HG02840 (cell line): ENCODE measurements around the gene PPARD.

ENCODE experiments used
- ATAC-seq: cut with Tn5 transposase; IDR thresholded peaks from one replicate; pipeline ENCODE4 v1.9.1; 2021; ENCODE audit warnings: mild to moderate bottlenecking, moderate library complexity, moderate number of reproducible peaks; ENCODE audit not compliant: unreplicated experiment, low FRiP score

PPARD gene

GRCh38 chr6:35461270-35461669, 118.9 kb downstream of the PPARD start:
- ATAC-seq: no peak

GRCh38 chr6:35463292-35463691, 120.9 kb downstream of the PPARD start:
- ATAC-seq: no peak

- ATAC-seq: no peak
Observed at GRCh38 chr6:35465646-35466045, 123.3 kb downstream of the PPARD start.

DNA sequence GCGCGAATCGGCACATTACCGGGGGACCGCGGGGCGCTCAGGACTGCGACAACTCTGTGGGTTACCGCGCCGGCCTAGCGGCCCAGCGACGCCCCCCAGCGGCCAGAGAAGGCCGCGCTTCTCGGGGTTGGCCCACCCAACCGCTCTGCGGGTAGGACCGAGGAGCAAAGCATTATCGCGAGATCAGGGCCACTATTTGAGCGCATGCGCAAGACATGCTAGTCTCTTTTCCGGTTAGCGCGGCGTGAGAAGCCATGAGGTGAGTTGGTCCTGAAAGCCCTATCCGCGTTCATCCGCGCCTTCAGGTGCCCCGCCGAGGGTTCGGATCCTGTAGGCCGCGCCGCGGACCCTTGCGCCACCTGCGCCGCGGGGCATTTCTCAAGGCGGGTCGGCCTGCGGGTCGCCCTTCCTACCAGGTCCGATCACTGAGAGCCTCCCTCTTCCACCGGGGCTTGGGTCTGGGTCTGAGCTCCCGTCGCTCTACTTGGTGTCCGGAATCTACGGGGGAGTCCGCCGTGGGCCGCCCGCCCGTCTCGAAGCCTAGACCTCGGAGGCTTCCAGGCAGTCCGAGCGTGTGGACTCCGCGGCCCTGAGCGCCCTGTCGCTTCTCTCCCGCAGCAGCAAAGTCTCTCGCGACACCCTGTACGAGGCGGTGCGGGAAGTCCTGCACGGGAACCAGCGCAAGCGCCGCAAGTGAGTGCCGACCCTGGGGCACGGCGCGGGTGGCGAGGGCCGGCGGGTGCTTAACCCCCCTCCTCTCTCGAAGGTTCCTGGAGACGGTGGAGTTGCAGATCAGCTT, 126.0 kb downstream of the PPARD start, which contains the start of gene RPL10A:
RPL10A (plus strand) TSS at position 221 of the 799 bp plus-strand sequence; CDS start at position 255, 34 bp downstream.
- peak; percentile 75 for ATAC-seq

DNA sequence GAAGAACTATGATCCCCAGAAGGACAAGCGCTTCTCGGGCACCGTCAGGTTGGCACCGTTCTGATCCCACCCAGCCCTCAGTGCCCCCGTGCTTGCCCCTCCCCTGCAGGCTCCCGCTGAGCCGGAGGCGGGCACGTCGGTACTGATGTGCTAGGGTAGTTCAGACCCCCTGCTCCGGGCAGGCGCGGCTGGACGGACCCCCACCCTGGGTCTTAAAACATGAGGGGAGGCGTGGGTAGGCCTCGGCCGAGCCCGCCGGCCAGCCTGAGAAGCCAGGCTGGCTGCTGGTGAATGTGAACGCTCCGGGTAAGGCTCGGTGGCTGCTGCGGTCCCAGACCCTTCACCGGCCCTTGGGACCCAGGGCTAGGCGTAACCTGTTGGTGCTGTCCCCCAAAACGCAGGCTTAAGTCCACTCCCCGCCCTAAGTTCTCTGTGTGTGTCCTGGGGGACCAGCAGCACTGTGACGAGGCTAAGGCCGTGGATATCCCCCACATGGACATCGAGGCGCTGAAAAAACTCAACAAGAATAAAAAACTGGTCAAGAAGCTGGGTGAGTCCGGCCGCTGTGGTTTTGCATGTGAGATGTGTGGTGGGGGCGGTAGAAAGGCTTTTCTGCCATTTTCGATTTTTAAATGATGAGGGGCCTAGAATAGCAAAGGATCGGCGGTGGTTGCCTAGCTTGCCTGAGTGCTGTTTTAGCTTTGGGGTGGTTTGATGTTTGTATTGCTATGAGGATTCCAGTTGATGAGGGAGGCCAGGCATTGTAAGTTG, 126.8 kb downstream of the PPARD start:
- no peak for ATAC-seq

DNA sequence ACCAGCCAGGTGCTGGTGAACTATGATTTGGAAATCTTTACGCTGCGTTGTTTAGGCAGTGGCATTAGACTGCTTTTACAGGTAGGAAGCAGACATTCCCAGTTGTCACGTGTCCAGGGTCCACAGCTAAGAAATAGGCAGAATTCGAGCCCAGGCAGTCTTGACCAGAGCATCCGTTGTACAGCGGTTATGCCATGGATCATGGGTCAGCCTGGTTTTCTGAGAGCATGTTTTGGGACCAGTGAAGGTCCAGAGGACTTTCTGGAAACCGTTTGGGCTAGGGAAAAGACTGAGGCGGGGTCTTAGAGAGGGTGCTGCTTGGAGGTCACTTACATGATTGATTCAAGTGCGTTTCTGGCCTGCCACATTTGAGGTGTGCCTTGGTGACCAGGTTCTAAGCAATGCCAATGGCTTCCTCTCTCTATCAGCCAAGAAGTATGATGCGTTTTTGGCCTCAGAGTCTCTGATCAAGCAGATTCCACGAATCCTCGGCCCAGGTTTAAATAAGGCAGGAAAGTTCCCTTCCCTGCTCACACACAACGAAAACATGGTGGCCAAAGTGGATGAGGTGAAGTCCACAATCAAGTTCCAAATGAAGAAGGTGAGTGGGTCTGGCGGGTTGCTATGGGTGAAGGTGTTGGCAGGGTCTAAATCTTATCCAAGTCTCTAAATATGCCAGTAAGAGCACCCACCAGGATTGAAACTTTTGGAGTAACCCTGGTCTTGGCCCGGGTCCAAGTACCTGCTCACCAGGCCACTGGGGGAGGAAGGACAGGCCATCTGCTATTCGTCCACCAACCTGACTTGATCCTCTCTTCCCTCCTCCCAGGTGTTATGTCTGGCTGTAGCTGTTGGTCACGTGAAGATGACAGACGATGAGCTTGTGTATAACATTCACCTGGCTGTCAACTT, 127.6 kb downstream of the PPARD start:
- no peak for ATAC-seq

DNA sequence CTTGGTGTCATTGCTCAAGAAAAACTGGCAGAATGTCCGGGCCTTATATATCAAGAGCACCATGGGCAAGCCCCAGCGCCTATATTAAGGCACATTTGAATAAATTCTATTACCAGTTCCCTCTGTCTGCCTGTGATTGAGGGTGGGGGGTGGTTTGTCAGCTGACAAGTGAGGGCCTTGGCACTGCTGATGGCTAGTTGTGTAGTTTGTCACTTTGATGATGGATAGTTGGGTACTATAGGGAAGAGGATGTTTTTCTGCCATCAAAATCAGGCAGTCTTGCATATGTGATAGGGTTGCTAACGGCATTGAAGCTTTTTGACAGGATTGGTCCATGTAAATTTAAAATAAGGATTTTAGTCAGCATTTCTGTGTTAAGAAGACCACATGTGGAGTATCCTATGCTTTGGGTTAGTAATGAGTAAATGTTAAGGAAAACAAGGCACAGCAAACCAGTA, 128.3 kb downstream of the PPARD start:
- no peak for ATAC-seq

- ATAC-seq: no peak
Observed at GRCh38 chr6:35471836-35472345, 129.5 kb downstream of the PPARD start.

DNA sequence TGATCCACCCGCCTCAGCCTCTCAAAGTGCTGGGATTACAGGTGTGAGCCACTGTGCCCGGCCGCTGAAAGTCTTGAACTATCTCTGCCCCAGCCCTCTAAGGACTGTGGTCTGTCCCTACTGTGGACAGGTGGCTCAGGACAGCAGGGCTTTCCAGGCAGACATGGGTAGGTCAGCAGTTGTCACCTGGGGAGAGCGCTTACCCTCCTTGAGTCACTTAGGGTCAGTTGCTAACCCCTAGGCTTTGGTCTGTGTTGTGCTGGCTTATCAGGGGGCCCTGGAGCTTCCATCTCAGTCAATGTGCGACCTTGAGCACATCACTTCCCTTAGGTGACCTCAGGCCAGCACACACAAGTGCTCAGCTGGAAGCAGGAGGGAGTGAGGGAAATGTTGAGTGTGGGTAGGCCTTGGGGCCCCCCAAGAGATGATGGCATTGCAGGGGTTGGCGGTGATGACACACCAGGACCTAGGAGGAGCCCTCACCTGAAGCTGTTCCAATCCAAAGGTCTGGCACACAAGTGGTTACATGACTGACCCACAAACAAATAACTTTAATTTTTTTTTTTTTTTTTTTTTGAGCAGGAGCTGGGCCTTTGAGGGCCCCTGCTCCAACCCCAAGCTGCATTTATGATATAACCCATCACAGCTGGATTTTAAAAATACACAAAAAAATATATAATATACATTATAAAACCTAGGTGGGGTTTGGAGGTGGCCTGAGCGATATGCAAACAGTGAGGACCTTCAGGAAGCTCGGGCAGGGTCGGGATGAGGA, 130.9 kb downstream of the PPARD start:
- no peak for ATAC-seq

- no peak for ATAC-seq
Observed at GRCh38 chr6:35473850-35474130, 131.4 kb downstream of the PPARD start.

- no peak for ATAC-seq
Observed at GRCh38 chr6:35474131-35474941, 132.0 kb downstream of the PPARD start.

GRCh38 chr6:35474942-35475570, 132.7 kb downstream of the PPARD start:
- ATAC-seq: no peak

GRCh38 chr6:35475573-35475972, 133.2 kb downstream of the PPARD start:
- no peak for ATAC-seq

GRCh38 chr6:35476004-35476403, 133.6 kb downstream of the PPARD start:
- no peak for ATAC-seq

DNA sequence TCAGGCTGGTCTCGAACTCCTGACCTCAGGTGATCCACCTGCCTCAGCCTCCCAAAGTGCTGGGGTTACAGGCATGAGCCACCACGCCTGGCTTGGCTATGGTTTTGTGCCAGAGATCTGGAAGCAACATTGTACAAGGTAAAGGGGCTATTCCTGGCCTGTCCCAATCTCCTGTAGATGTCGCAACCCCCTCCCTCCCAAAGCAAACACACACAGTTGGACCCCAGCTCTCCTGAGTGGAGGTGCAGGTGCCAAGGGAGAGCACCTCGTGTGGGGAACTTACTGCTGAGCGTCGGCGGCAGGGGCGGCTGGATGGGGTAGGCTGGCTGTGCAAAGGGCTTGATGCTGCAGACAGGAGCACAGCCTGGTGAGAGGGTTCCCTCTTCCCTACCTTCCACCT, 134.7 kb downstream of the PPARD start:
- ATAC-seq: no peak
